Articular chondrocyte of knee joint (primary cell): Measurements from ENCODE around the gene NAPG. TPM values are rescaled to one million over a fixed set of nuclear protein-coding genes. Genes with fewer than 3 reads are reported as not detected.

Source experiments
- total RNA-seq: library from RNA; depleted of rRNA; stranded (reverse); fragments of >200 nt; gene quantifications from 2 replicates; pipeline ENCODE4 v1.2.3, GENCODE V29; 2012

Gene NAPG
- total RNA-seq = 78.0 and 82.0 TPM in 2 replicates

DNA sequence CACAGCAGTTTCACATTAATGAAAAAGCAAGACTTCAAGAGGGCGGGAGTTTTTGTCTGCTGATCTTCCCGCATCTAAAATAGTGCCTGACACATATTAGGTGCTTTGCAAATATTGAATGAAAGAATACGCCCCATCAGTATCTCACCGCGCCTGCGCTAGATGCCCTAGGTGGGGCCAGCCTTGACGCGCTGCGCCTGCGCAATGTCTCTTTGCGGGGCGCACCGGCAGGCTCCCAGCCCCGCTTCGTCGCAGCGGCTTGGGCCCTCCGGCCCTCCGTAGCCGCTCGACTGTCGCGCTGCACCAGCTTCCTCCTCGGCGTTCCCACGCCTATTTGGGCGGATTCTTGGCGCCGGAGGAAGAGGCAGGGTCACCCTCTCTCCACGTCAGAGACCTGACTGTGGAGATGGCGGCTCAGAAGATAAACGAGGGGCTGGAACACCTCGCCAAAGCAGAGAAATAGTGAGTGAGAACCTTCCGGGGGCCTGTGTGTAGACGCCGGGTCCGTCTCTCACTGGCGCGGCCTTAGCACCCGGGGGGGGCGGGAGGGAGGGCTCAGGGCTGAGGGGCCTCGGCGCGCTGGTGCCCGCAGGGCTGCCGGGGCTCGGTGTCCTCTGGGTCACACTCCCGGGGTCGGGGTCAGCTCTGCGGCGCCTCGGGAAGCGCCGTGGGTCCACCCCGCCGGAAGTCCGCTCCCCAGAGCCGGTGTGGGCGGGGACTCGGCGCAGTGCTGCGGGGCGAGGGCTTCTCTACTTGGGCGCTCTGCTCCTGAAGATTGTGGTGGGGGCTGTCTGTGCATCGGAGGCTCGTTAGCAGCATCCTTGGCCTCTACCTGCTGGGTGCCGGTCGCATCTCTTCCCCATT, at the start of gene NAPG:
Gene NAPG (plus strand): TSS at position 331 of the 864 bp plus-strand sequence. CDS start 76 bp downstream, at position 407.

Other genes with a start within 250 kb of the NAPG start
- gene APCDD1, start 71.4 kb upstream of the NAPG start, total RNA-seq = 7.4 and 13.6 TPM in 2 replicates